HG03039 (cell line): ENCODE data around the gene ARHGAP12.

ENCODE experiments used
- ATAC-seq: cut with Tn5 transposase; IDR thresholded peaks from one replicate; pipeline ENCODE4 v1.9.1; 2021; ENCODE audit warnings: mild to moderate bottlenecking, moderate library complexity; ENCODE audit not compliant: unreplicated experiment

ARHGAP12 gene

DNA sequence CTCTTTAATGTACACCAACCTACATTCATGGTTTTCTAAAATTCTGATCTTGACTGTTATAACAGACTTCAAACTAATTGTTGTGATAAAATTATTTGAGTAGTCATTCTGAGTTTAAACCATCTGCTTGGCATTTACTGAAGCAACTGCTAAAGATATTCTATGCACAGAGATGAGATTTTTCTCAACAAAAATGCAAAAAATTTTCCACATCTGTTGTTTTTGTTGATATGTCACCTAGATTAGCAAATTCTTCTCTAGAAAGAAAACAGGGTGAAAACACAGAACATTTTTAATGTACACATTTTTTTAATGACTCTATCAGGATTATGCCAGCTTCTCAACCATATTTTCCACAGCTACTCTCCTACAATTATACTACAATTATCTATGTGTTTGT is 42.7 kb downstream of the ARHGAP12 start:
- ATAC-seq: no peak

DNA sequence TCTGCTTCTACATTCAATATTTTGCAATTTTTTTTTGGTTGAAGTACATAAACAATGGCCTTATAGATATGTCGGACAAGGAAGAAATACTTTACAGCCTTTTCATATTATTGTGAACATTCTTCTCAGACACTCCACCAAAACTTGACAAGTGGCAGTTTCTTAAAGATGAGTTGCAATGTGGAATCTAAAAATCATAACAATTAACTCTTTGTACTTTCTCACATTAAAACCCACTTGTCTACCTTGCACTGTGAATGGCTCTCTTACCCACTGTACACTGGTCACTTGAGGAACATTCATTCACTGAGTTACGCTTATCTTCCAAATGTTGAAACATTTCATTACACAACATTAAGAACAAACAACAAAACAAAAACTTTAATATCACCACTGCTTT is 44.2 kb downstream of the ARHGAP12 start:
- ATAC-seq: no peak

DNA sequence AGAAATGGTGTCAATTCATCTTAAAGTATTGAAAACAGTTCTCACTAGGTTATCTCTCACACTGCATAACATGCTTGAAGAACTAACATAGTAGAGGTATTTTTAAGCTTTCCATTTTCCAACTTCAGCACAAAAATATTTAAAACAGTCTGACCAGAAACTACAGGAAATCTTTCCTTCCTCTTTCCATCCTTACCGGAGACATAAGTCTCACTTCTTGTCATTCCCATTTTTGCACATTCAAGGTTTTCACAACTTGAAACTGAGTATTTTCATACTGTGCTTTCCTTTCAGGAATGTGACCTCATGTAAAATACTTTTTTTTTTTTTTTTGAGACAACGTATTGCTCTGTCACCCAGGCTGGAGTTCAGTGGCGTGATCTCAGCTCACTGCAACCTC is 45.2 kb downstream of the ARHGAP12 start:
- ATAC-seq: no peak

DNA sequence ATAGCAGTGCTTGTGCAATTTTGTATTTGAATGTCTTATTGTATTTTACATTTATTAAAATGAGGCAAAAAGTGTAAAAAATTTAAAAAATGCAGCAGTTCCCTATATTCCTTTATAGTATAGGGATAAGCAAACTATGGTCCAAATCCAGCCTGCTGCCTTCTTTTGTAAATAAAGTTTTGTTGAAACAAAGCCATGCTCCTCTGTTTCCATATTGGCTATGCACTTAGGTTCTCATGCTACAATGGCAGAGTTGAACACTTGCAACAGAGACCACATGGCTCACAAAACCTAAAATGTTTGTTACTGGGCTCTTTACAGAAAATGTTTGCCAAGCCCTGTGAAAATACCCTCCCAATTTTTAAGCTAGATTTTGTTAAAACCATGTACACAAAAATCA is 50.1 kb downstream of the ARHGAP12 start:
- no peak for ATAC-seq

DNA sequence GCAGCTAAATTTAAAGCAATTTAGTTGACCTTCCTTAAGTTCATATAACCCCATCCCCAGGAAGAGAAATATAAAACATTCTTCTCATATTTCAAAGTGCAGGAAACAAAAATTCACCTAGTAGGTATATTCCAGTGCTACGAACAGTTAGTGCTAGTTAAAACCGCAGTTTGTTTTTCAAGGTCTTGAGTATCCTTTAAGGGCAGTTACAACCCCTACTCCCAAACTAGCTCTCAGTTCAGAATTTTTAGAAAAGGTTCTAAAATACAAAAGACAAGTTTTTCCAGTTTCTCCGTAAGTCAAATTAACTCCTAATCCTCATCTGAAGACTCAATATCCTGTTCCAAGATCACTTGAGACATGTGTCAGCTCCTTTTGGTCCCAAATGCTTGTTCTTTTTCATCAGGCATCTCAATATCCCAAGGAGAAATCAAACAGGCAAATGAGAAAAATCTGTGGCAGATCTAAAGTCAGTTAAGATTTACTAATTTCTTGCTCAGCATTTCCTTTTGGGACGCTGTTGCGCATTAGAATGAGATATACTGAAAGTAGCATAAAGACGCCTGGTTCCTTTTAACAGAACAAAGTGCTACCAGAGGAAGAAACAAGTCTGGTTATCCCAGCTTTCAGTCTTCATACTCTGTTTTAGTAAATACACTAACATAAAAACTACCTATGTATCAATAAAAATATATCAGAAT is 51.8 kb downstream of the ARHGAP12 start:
- no peak for ATAC-seq

DNA sequence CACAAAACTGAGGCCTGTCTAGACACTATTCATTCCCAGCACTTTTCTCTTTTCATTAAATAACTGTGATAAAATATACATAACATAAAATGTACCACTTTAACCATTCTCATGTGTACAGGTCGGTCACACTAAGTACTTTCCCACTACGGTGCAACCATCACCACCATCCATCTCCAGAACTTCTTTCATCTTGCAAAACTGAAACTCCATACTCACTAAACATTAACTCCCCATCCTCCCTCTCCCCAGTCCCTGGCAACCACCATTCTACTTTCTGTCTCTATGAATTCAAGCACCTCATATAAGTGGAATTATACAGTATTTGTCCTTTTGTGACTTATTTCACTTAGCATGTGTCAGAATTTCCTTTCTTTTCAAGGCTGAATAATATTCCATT is 53.0 kb downstream of the ARHGAP12 start:
- ATAC-seq: no peak

DNA sequence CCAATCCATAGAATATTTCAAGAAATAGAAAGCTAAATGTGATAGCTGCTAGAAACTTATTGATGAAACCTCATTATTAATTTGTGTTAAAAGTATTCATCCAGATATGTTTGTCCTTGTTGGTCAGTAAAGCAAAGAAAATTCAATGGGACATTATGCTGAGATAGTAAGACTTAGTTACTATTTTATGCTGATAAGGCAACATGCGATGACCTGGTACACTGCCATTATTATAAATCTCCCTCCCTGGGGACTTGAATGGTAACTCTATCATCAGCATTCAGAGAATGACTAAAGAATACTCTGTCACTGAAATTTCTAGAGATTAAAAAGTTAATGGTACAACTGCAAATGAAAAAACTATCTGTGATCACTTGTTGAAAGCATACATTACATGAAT is 54.9 kb downstream of the ARHGAP12 start:
- no peak for ATAC-seq

DNA sequence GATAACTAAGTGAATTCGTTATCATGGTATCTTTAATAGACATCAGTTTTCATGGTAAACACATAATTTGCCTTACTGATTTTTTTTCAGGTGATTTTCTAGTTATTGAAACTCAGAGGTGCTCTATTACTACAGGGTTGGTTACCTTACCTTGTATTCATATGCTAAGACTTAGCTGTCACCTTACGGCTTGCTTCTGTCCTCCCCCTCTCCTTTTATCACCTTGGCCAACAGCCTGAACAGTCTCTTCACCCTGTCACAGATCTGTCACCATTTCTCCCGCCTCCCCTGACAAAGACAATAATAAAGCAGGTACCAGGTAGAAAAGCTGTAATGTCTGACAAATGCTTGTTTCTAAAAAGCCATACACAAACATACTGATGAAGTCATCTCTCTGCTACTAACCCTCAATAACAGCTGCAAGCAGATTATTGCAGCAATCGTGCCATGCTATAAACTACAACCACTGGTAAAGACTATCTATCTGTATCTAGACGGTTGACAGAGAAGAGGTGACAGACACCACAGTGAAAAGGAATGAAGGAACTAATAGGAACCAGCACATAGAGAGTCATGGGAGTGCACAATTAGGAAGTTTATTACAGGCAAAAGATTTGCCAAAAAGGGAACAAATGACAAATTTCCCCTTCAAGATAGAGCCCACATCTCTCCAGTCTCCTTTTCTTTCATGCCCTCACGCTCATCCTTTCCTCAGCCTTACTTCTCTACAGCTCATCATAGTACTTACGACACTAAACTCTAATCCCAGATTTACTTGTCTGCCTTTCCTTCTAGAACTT is 57.2 kb downstream of the ARHGAP12 start:
- no peak for ATAC-seq

DNA sequence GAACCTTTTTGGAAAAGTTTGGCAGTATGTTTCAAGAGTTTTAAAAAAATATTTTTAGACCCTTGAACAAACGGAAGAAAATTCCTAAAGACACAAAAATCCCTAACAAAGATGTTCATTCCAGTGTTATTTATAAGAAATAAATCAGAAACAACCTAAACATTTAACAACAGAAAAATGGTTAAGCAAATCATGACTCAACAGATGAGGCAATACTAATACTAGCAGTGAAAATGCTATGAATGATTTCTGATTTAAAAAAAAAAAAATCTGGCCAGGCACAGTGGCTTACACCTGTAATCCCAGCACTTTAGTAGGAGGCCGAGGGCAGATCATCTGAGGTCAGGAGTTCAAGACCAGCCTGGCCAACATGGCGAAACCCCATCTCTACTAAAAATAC is 61.0 kb downstream of the ARHGAP12 start:
- ATAC-seq: no peak

DNA sequence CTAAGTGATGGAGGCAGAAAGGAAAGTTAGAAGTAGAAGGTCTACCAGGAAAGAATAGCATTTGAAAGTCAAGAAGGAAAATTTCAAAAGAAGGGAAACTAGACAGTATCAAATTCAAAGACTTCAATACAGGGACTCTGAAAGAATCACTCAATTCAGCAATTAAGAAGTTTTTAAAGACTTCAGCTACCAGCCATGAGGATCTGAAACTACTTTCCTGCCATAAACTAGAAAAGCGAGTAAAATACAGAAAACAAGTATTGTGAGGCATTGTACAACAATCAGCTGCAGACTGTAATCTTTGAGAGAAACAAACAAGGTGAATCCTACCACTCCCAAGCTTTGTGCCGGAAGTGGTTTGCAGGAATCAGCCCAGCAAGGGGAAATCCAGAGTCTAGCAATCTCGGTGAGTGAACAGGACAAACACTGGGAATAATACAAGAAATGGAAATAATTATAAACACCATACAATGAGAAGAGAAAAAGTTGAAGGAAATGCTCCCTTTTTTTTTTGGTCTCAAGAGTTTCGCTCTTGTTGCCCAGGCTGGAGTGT is 62.4 kb downstream of the ARHGAP12 start:
- ATAC-seq: no peak

DNA sequence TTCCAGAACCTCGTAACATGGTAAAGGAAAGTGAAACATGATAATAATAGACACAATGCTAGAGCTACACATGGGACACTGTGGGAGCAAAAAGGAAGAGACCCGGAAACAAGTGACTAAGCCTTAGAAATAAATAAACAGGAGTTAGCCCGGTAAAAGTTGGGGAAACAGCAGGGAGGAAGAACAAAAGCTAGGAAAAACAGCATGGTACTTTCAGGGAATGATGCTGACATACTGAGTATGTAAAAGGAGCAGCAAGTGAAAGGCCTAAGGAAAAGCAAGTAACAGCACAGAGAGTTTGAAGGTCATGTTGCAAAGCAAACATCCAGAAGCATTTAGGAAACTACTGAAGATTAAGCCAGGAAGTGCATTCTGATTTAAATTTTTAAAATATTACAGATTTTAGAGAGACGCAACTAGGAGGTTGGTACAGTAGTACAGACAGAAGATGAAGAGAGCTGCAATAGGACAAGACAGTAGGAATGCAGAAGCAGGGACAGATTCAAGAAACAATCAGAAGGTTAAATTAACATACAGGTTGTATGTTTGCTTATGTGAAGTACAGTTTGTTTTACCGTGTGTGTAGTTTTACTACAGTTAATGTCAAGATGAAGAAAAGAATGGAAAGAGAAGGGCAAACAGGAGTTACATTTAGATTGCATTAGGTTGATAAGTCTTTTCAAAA is 63.7 kb downstream of the ARHGAP12 start:
- ATAC-seq: no peak

DNA sequence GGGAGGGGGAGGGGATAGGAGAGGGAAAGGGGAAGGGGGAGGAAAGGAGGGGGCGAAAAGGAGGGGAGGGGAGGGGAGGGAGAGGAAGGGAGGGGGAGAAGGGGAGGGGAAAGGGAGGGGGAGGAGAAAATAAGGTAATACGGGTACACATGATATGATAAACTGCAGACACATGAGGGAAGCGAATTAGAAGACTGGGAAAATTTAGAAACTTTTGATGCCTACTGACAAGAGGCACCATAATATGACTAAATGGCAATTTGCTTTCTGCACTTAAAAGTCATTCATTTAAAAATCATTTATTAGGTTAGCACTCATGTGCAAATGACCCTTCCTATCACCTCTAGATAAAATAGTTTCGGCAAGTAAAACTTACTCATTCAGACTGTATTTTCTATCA is 73.6 kb downstream of the ARHGAP12 start:
- ATAC-seq: no peak

DNA sequence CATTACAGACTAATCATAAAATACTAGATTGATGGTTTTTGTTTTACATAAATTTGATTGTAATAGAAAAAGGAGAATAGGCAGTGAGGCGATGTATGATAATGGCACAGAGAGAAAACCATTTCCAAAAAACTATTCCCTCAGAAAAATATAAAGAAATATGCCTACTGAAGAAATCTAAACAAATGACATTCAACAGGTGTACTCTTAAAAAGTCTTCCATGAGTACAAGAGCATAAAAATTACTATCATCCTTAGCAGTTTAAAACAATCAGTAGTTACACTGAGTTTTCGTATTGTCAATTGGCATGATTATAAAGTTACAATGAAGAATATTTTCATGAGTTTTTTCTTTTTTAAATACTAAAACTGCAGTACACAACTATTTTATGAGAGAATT is 75.0 kb downstream of the ARHGAP12 start:
- ATAC-seq: no peak

DNA sequence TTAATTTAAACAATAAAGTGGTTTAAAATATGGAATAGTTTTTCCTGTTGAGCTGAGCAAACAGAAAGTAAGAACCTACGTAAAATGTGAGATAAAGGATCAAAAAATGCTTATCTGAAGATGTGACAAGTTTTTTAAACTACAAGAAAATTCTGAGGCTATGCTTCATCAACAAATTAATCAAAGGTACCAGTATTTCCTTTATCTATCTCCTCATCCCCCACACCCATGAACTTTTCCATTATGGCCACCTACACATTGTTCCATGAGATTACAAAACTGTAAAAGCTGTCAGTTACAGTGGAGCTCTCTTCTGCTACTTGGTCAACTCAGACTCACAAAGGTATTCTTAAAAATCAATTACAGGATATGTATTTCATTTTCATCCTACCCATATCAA is 77.4 kb downstream of the ARHGAP12 start:
- ATAC-seq: no peak

DNA sequence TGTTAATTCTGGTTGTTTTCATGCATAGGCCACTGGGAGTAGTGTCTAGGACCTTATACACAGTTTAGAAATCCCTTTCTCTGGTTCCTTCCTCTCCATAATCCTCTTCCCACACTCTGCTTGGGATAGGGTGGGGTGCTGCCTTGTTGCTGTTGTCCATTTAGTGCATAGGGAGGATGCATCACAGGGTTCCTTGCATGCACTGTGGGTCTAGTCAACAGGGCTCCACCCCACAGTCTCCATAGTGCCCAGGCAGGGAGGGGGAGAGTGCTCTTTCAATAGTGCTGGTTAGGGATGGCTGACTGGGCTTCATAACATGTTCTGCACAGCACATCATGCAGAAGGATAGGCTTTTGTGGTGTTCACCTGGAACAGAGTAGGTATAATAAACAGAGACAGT is 81.1 kb downstream of the ARHGAP12 start:
- no peak for ATAC-seq

DNA sequence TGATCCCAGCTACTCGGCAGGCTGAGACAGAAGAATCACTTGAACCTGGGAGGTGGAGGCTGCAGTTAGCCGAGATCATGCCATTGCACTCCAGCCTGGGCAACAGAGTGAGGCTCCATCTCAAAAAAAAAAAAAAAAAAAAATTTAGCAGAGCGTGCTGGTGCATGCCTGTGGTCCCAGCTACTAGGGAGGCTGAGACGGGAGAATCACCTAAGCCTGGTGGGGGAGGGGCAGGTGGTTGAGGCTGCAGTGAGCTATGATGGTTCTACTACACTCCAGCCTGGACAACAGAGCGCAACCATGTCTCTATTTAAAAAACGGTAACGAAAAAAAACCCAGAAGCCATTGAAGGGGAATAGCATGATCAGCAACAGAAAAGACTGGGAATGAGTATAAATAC is 89.9 kb downstream of the ARHGAP12 start:
- no peak for ATAC-seq

DNA sequence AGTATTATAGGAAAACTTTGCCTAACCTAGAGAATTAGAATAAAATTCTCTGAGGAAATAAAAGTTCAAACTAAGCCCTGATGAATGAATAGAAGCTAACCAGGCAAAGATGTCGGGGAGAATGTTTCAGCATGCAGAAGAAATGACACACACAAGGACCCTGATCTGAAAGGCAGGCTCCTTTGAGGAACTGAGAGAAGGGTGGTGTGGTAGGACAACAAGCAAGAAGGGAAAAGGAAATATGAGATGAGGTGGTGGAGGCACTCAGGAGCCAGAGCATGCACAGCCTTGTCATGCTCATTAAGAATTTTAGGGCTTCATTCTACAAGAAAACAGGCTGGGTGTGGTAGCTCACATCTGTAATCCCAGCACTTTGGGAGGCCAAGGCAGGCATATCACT is 90.6 kb downstream of the ARHGAP12 start:
- no peak for ATAC-seq

DNA sequence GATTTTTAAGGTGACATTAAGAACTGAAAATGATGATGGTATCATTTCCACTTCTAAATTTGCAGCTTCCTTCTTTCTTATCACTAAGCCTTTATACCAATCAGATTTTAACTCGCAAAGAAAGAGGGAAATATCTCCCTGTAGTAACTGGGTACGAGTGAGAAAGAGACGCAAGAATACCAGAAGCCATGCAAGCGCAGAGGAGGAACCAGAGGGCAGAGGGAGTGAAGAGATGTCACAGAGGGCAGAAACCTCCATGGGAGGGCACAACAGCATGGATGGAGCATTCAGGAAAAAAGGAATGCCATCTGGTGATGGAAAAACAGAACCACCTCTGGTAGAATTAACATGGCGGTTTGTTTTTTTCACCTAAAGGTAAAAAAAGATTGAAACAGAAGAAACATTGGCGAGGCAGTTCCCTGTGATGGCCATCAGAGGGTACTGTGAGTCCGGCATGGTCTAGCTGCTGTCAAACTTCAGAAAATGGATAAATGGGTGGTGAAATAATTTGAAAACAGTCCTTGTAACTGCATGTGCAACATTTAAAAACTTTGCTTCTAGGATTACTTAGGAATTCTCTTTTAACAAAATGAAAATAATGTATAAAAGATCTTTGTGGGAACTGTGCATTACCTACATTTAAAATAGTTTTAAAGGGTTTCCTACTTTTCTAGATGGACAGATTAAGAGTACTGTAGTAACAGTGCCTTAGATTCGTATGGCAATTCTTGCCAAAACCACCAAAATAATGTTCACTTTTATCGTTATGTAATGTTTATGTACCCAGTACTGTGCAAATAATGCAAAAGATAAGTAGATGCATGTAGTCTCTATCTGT is 91.8 kb downstream of the ARHGAP12 start:
- no peak for ATAC-seq

DNA sequence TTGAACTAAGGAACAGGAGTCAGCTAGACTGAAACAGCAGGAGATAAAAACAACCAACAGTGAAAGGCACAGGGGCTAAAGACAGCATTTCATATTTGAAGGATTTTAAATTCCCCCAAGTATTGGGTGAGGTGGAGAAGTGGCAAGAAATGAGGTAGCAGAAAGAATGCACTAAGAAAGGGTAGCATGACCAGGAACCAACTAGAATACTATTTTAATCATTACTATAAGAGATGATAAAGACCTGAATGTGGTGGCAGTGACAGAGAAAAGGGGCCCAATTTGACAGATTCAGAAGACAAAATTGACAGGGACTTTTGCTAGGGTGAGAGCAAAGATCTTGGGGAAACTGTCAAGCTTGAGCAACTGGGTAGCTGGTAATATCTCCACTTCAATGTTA is 94.9 kb downstream of the ARHGAP12 start:
- ATAC-seq: no peak

DNA sequence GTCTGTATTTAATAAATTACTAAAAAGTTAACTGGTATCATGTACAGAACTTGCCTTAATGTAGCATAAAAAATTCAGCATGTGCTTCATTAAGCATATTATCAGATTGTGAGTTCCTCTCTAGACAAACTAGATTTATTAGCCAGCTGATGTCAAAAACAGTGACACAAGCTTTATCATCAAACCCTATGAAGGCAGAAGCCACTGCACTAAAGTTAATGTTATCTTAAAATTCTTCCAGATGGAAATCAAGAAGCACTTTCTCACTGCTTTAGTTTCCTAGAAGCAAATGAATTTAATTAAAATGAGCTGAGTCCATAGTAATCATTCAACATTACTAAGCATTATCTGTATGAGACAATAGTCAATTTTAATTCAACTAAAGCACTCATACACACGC is 96.4 kb downstream of the ARHGAP12 start:
- ATAC-seq: no peak

DNA sequence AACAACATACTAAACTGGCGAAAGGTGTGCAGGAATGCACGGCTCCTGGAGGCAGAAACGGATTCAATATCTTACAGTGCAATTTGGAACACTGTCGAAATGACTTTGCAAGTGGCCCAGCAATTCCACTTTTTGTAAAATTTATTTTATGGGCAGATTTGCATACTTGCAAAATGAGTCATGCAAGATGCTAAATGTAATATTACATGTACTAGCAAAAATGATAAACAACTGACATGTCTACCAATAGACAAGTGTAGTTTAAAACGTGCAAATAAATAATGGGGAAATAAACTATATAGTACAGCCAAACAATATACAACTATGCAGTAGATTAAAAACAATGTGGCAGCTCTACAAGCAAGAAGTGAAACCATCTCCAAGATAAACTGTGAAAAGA is 97.7 kb downstream of the ARHGAP12 start:
- no peak for ATAC-seq
